AG04449 (cell line): ENCODE results near the gene SNAP47.

ENCODE experiments used
- CTCF ChIA-PET: fragments of 350-600 bp; formaldehyde crosslinking; extraction: SDS; loops from one replicate; lab custom pipeline; 2021; ENCODE audit warnings: antibody characterized with exemption; lab: Yijun Ruan, JAX
- POLR2A ChIA-PET: fragments of 400-600, 350-600 bp; formaldehyde crosslinking; extraction: SDS; loops from one replicate; lab custom pipeline; 2020; ENCODE audit warnings: antibody characterized with exemption, inconsistent platforms; lab: Yijun Ruan, JAX
- DNase-seq: peaks from one replicate; pipeline ENCODE4 v3.0.0-alpha.2; 2010; ENCODE audit warnings: low read depth, low spot score
- H3K4me3 ChIP-seq: 2 replicates; pipeline ENCODE4 v1.5.1; 2011; ENCODE audit warnings: low read depth, mild to moderate bottlenecking, control low read depth, low read length
- TF ChIP-seq, protein P1 (sequence below): IDR thresholded peaks from one replicate; pipeline ENCODE4 v1.5.1; 2011; ENCODE audit warnings: mild to moderate bottlenecking, moderate library complexity, low read length, control low read depth, inconsistent platforms; ENCODE audit not compliant: insufficient read depth; ENCODE audit errors: missing control alignments

SNAP47 gene

DNA sequence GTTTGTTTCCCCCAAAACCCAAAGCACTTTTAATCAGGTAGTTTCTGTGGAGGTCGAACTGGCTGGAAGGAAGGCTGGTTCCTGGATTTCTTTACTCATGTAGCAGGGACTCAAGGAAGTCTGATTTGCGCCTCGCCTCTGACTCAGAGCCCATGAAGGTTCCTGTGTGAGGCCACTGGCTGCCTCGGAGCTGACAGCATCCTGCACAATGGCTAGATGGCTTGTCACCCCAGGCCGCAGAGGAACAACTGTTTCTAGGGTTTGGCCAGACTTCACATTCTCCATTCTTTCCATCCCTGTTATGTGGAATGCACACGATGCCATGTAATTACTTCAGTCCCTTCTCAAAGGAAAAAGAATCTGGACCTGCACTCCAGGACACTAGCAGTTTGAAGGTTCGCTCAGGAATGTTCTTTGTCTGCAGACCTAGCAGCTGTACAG is 41.1 kb downstream of the SNAP47 start:
- ChIA-PET CTCF (interaction anchor here (0.9 to 6.3 kb wide), 6 partner anchors 12 to 23 kb away, joined by 3 to 70 read pairs (median 4); no protein-coding TSS in a partner anchor), POLR2A (interaction anchor here (0.6 to 2.4 kb wide), 5 partner anchors 12 to 306 kb away, joined by 3 to 18 read pairs (median 3); partner anchors contain the start of gene ARF1)
- no peak for DNase-seq
- TF ChIP-seq, protein P1, sequence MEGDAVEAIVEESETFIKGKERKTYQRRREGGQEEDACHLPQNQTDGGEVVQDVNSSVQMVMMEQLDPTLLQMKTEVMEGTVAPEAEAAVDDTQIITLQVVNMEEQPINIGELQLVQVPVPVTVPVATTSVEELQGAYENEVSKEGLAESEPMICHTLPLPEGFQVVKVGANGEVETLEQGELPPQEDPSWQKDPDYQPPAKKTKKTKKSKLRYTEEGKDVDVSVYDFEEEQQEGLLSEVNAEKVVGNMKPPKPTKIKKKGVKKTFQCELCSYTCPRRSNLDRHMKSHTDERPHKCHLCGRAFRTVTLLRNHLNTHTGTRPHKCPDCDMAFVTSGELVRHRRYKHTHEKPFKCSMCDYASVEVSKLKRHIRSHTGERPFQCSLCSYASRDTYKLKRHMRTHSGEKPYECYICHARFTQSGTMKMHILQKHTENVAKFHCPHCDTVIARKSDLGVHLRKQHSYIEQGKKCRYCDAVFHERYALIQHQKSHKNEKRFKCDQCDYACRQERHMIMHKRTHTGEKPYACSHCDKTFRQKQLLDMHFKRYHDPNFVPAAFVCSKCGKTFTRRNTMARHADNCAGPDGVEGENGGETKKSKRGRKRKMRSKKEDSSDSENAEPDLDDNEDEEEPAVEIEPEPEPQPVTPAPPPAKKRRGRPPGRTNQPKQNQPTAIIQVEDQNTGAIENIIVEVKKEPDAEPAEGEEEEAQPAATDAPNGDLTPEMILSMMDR, result no peak
- H3K4me3 ChIP-seq, result no peak overlapping the region

DNA sequence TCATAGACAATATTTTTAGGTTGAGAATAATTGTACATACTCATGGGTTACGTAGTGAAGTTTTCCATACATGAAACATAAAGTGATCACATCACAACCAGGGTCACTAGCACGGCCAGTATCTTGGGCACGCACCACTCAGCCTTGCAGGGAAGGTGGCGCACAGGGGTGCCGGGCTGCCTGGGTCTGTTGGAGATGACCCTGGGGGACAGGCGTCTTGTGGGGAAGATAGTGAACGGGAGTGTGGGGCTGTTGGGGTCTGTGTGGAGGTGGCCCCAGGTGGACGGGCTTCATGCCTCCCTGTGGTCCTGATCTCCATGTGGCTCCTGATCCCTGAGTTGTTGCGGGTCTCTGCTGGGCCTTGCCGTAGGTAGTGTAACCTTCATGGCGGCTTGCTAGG is 41.9 kb downstream of the SNAP47 start:
- DNase-seq, result no peak
- ChIA-PET CTCF (interaction anchor here (1.7 to 4.3 kb wide), 3 partner anchors 13 to 16 kb away, joined by 4 to 27 read pairs (median 11); no protein-coding TSS in a partner anchor), POLR2A (interaction anchor here (0.8 kb wide), 1 partner anchor 11 kb away, joined by 3 read pairs; no protein-coding TSS in a partner anchor)
- TF ChIP-seq, protein P1, result no peak
- H3K4me3 ChIP-seq, result no peak overlapping the region

GRCh38 chr1:227777646-227778045 is 42.4 kb downstream of the SNAP47 start:
- H3K4me3 ChIP-seq, result no peak overlapping the region
- POLR2A ChIA-PET, result interaction anchor here (1.8 kb wide), 1 partner anchor 16 kb away, joined by 6 read pairs; no protein-coding TSS in a partner anchor
- CTCF ChIA-PET, result interaction anchor here (1.6 to 4.3 kb wide), 4 partner anchors 12 to 175 kb away, joined by 3 to 27 read pairs (median 8); no protein-coding TSS in a partner anchor
- TF ChIP-seq, protein P1, result no peak
- no peak for DNase-seq

GRCh38 chr1:227778401-227778947 is 43.2 kb downstream of the SNAP47 start:
- no peak for DNase-seq
- CTCF ChIA-PET, result interaction anchor here (1.2 to 4.3 kb wide), 5 partner anchors 9 to 174 kb away, joined by 3 to 27 read pairs (median 4); no protein-coding TSS in a partner anchor
- POLR2A ChIA-PET, result interaction anchor here (1.8 kb wide), 1 partner anchor 15 kb away, joined by 6 read pairs; no protein-coding TSS in a partner anchor
- TF ChIP-seq, protein P1, result no peak
- H3K4me3 ChIP-seq, result no peak overlapping the region

- TF ChIP-seq, protein P1, result no peak
- CTCF ChIA-PET, result interaction anchor here (0.8 to 4.3 kb wide), 5 partner anchors 9 to 173 kb away, joined by 3 to 27 read pairs (median 3); no protein-coding TSS in a partner anchor
- POLR2A ChIA-PET, result interaction anchor here (1.8 kb wide), 1 partner anchor 15 kb away, joined by 6 read pairs; no protein-coding TSS in a partner anchor
- H3K4me3 ChIP-seq, result no peak overlapping the region
- DNase-seq, result no peak
Measured at GRCh38 chr1:227779021-227779441, 43.8 kb downstream of the SNAP47 start.

DNA sequence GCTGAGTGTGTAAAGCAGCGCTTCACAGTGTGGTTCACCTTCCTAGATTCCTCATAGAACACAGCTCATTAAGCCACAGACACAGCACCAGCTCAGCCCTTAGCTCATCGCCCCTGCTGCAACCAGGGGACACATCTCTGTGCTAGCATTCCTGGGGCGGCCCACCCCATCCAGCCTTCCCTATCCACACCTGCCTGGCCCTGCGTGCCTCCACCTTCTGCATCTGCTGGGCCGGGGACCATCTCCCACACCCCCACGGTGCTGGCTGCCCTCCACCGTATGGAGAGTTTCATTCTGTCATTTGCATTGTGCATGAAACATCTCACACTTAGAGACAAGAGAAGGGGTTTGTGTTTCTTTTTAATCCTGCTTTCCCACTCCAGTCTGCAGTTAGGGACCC is 44.5 kb downstream of the SNAP47 start:
- TF ChIP-seq, protein P1, result no peak
- DNase-seq, result no peak
- CTCF ChIA-PET, result interaction anchor here (0.8 to 4.3 kb wide), 4 partner anchors 8 to 17 kb away, joined by 3 to 27 read pairs (median 7); no protein-coding TSS in a partner anchor
- H3K4me3 ChIP-seq, result no peak overlapping the region
- POLR2A ChIA-PET, result interaction anchor here (1.8 kb wide), 1 partner anchor 14 kb away, joined by 6 read pairs; no protein-coding TSS in a partner anchor
